Renal cortex interstitium (tissue), 11 donors: ENCODE measurements around the gene PSMB5. TPM values are rescaled to one million over a fixed set of nuclear protein-coding genes. Genes with fewer than 3 reads are reported as not detected.

Experiments used
- DNase-seq, 11 donors: peaks; one replicate each; pipeline ENCODE4 v3.0.0-alpha.2; 2013; ENCODE audit warnings: low read depth in 9 of 11, low spot score in 4 of 11; ENCODE audit errors: extremely low read depth in 1 of 11
- polyA plus RNA-seq, 3 donors: library from polyadenylated mRNA; unstranded; fragments of 120-200 nt; gene quantifications; one replicate each; pipeline ENCODE4 v1.2.1, GENCODE V29; 2013; ENCODE audit not compliant: insufficient read length in 3 of 3

Gene PSMB5
- polyA plus RNA-seq, 3 donors = 203 to 259 (median 237) TPM

DNA sequence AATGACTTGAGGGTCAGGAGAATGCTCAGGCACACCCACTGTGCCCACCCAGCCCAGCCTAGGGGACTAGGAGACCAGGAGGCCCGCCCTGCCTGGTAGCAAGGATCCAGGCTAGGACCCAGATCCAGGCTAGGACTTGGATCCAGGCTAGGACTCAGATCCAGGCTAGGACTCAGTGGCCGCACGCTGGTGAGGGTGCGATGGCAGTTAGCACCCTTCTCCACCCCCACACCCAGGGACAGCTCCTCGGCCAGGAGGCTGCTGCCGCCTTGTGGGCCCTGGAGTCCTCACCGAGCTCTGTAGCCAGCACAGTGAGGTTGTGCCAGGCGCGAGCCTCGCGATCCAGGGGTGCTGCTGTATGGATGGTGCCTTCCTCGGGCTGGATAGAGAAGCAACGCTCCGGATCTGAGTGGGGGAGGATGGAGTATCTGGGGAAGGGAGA is 17.5 kb upstream of the PSMB5 start:
- no peak for DNase-seq

GRCh38 chr14:23051141-23052057 is 16.7 kb upstream of the PSMB5 start:
- DNase-seq = no peak

DNA sequence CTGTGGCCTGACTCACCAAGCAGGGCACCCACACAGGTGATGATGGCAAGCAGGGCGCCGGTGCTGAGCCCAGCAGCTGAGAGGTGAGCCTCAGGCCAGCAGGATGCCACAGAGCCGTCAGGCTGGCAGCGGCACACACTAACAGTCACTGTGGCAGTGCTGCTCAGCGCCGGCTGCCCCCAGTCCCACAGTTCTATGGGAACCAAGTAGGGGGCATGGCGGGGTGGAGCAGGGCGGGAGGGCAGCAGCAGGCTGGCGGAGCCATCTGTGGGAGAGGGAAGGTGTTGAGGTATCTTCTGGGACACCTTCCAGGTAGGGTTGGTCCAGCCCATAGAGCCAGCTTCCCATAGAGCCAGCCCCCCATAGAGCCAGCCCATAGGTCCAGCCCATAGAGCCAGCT is 14.3 kb upstream of the PSMB5 start:
- no peak for DNase-seq

GRCh38 chr14:23047751-23048693 is 13.3 kb upstream of the PSMB5 start:
- no peak for DNase-seq

GRCh38 chr14:23047034-23047634 is 12.4 kb upstream of the PSMB5 start:
- DNase-seq = no peak

GRCh38 chr14:23045419-23046357 is 11.0 kb upstream of the PSMB5 start:
- no peak for DNase-seq

DNA sequence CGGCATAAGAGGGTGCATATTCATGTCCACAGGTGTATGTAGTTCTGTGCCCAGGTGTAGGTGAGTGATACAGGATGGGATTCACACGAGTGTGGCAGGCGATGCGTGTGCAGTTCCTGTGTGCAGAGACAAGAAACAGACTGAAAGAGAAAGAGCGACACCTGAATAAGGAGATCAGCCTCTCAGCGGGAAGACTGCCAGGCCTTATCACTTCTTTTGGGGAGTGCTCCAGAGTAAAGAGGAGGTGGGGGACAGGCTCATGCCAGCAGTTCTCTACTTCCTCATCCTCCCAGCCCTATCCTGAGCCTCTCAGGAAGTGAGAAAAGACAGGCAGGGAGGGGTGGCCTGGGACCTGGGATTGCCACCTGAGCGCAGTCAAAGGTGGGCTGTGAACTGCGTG is 10.1 kb upstream of the PSMB5 start:
- DNase-seq = no peak

- no peak for DNase-seq
Measured at GRCh38 chr14:23043754-23044153, 9.1 kb upstream of the PSMB5 start.

- no peak for DNase-seq
Measured at GRCh38 chr14:23043145-23043544, 8.4 kb upstream of the PSMB5 start.

DNA sequence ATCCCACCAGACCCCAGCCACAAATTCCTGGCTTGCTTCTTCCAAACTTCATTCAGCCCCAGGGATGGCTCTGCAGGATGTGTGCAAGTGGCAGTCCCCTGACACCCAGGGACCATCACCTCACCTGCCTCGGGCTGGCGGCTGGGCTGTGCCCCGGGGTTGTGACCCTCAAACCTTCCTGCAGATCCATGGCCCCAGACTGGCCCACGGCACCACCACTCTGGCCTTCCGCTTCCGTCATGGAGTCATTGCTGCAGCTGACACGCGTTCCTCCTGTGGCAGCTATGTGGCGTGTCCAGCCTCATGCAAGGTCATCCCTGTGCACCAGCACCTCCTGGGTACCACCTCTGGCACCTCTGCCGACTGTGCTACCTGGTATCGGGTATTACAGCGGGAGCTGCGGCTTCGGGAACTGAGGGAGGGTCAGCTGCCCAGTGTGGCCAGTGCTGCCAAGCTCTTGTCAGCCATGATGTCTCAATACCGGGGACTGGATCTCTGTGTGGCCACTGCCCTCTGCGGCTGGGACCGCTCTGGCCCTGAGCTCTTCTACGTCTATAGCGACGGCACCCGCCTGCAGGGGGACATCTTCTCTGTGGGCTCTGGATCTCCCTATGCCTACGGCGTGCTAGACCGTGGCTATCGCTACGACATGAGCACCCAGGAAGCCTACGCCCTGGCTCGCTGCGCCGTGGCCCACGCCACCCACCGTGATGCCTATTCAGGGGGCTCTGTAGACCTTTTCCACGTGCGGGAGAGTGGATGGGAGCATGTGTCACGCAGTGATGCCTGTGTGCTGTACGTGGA is 7.7 kb upstream of the PSMB5 start, which contains the start of gene PSMB11:
Gene PSMB11, plus strand, starts transcription at position 51 of the 804 bp plus-strand sequence. Its CDS starts 14 bp downstream, at position 65.
- no peak for DNase-seq

DNA sequence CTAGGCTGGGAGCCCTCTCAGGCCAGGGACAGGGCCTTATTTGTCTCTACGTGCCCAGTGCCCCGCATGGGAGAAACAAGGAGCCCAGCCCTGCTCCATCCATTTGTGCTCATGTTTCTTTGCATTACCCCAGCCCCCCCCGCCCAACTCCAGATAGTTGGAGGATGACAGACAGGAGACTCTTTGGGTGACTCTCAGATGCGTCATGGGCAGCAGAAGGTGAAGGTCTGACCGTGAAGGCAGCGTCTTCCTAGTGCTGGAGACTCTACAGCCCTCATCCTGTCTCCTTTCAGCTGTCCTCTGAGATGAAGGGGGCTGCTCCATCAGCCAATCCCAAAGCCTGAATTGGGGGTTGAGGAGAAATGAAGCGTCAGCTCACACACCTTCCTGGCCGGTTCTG is 7.0 kb upstream of the PSMB5 start:
- no peak for DNase-seq

GRCh38 chr14:23040100-23040499 is 5.4 kb upstream of the PSMB5 start:
- DNase-seq = no peak

- DNase-seq = no peak
Measured at GRCh38 chr14:23035303-23036144, 824 bp upstream of the PSMB5 start.

GRCh38 chr14:23033801-23034497 is 751 bp downstream of the PSMB5 start:
- DNase-seq = no peak

DNA sequence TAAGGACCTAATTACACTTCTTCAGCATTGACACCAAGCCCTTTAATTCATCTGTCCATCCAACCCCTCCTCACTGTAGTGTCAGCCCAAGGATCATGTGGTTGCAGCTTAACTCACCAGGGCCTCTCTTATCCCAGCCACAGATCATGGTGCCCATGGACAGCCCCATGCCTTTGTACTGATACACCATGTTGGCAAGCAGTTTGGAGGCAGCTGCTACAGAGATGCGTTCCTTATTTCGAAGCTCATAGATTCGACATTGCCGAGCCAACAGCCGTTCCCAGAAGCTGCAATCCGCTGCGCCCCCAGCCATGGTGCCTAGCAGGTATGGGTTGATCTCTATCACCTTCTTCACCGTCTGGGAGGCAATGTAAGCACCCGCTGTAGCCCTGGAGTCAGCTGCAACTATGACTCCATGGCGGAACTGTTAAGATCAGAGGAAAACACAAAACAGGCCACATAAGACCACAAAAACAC is 1.4 kb downstream of the PSMB5 start:
- DNase-seq = no peak

GRCh38 chr14:23030936-23031335 is 3.8 kb downstream of the PSMB5 start:
- DNase-seq = no peak
